Suppressor macrophage treated with lipopolysaccharide for 4 hours (primary cell): ENCODE measurements around the gene PNPLA1.
A peak's percentile ranks its signal among the peaks of the same experiment; 100 is the strongest.

Experiments used
- DNase-seq: peaks from one replicate; pipeline ENCODE4 v3.0.0-alpha.2; 2020

Gene PNPLA1

GRCh38 chr6:36269834-36270705, at the start of gene PNPLA1:
PNPLA1 (plus strand) TSS chr6:36270060; CDS start chr6:36270460, 400 bp downstream.
- no peak for DNase-seq

- no peak for DNase-seq
Observed at GRCh38 chr6:36220226-36220625, 49.6 kb upstream of the PNPLA1 start.

GRCh38 chr6:36221674-36222073, 48.2 kb upstream of the PNPLA1 start:
- DNase-seq: no peak

- DNase-seq: no peak
Observed at GRCh38 chr6:36222924-36223323, 46.9 kb upstream of the PNPLA1 start.

GRCh38 chr6:36223706-36224105, 46.2 kb upstream of the PNPLA1 start:
- DNase-seq: no peak

- no peak for DNase-seq
Observed at GRCh38 chr6:36224918-36225461, 44.9 kb upstream of the PNPLA1 start.

- no peak for DNase-seq
Observed at GRCh38 chr6:36226438-36227047, 43.3 kb upstream of the PNPLA1 start.

- DNase-seq: no peak
Observed at GRCh38 chr6:36227379-36228228, 42.3 kb upstream of the PNPLA1 start.

GRCh38 chr6:36229223-36229622, 40.6 kb upstream of the PNPLA1 start:
- DNase-seq: no peak

- DNase-seq: no peak
Observed at GRCh38 chr6:36230371-36230770, 39.5 kb upstream of the PNPLA1 start.

GRCh38 chr6:36232172-36232571, 37.7 kb upstream of the PNPLA1 start:
- no peak for DNase-seq

- DNase-seq: no peak
Observed at GRCh38 chr6:36235309-36235708, 34.6 kb upstream of the PNPLA1 start.

GRCh38 chr6:36235862-36236261, 34.0 kb upstream of the PNPLA1 start:
- DNase-seq: no peak

- DNase-seq: no peak
Observed at GRCh38 chr6:36239774-36240173, 30.1 kb upstream of the PNPLA1 start.

- DNase-seq: peak; percentile 87
Observed at GRCh38 chr6:36241728-36242127, 28.1 kb upstream of the PNPLA1 start.

GRCh38 chr6:36242161-36242560, 27.7 kb upstream of the PNPLA1 start:
- no peak for DNase-seq

GRCh38 chr6:36242626-36243025, 27.2 kb upstream of the PNPLA1 start:
- DNase-seq: no peak

- DNase-seq: no peak
Observed at GRCh38 chr6:36243562-36244212, 26.2 kb upstream of the PNPLA1 start.

GRCh38 chr6:36244641-36245280, 25.1 kb upstream of the PNPLA1 start:
- no peak for DNase-seq

GRCh38 chr6:36245572-36246061, 24.2 kb upstream of the PNPLA1 start:
- no peak for DNase-seq

GRCh38 chr6:36246506-36247268, 23.2 kb upstream of the PNPLA1 start:
- peak; percentile 40 for DNase-seq
